Left forelimb (tissue), 1 donor: ENCODE data around the gene PWP2.
A peak's percentile ranks its signal among the peaks of the same experiment; 100 is the strongest.
"Not testable (repeated sequence)": the region's sequence is repeated elsewhere in the genome, so short reads cannot be mapped to it uniquely, and the experiment has no call there.

Experiments
- DNase-seq: peaks from one replicate; pipeline ENCODE4 v3.0.0-alpha.2; 2018; ENCODE audit warnings: low spot score

Gene PWP2

DNA sequence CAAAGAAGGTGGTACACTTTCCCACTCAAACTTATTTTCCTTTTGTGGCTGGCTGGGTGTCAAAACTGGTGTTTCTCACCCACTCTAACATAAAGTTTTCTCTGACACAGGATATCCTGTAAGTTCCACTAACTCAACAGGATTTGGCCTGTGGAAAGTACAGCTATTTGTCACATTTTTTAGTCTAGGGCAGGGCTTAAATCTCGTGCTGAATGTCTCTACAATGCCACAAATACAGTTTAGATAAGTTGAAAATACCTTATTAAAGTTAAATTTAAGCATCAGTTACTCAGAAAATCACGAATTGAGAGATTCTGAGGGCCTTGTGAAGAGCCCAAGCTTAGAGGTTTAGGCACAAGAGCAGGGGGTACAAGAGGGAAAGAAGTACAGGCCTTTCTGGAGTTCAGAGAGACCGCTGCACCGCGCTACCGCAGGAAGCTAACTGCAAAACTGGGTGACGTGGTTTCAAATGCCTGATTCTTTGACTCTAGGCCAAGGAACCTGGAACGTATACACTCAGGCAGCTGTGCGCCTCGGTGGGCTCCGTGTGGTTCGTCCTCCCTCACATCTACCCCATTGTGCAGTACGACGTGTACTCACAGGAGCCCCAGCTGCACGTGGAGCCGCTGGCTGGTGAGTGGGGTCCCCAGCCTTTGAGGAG, 23.4 kb upstream of the PWP2 start:
- no peak for DNase-seq

DNA sequence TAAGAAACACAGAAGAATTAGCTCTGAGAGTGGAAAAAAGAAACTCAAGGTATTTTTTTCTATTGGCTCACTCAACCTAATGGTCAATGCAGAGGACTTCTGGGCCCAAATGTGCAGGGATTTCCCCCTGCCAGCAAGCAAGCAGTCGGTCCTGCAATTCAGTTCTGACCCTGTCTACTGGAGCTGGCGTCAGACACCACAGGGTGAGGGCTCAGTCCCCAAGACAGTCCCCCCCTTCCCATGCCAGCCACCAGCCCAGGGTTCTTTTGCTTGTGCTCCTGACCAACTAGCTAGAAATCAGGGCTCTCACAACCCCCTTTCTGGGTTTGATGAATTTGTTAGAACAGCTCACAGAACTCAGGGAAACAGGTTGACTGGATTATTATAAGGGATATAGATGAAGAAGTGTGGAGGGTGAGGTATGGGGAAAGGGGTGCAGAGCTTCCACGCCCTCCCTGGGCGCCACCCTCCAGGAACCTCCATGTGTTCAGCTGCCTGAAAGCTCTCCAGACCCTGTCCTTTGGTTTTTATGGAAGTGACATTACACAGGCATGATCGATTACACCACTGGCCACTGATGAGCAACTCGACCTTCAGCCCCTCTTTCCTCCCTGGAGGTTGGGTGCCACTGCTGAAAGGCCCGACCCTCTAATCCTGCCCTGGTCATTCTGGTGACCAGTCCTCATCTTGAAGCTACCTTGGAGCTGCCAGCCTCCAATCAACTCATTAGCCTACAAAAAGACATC, 22.5 kb upstream of the PWP2 start:
- DNase-seq, result no peak

DNA sequence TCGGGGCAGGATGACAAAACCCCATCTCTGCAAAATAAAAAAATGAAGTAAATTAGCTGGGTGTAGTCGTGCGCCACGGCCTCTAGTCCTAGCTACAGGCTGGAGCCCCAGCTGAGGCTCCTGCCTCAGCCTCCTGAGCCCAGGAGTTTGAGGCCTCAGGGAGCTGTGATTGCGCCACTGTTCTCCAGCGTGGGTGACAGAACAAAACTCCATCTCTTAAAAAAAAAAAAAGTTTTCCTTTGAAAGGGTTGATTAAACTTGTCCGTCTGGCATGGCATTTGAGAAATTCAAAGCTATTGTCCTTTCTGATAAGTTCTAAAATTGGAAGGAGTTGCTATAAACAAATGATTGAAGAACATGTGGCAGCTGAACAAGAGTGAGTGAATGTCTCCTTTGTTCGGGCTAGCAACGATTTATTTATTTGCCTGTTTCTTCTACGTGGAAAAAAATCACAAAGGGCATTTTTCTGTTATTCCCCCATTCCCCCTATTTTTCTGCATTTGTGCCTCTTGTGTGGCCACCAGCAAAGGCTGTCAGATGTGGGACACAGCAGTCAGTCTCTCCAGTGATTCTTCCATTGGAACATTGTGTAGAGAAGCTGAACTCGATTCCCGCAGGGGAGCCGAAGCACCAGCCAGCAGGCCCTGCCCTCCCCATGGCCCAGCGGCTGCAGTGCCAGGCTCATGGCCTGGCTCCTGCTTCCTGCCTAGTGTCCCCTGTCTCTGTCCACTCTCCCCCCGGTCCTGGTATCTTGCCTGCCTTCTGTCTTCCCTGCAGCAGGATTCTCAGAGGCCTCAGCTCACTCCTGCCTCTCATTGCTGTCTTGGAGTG, 21.5 kb upstream of the PWP2 start:
- DNase-seq, result no peak

DNA sequence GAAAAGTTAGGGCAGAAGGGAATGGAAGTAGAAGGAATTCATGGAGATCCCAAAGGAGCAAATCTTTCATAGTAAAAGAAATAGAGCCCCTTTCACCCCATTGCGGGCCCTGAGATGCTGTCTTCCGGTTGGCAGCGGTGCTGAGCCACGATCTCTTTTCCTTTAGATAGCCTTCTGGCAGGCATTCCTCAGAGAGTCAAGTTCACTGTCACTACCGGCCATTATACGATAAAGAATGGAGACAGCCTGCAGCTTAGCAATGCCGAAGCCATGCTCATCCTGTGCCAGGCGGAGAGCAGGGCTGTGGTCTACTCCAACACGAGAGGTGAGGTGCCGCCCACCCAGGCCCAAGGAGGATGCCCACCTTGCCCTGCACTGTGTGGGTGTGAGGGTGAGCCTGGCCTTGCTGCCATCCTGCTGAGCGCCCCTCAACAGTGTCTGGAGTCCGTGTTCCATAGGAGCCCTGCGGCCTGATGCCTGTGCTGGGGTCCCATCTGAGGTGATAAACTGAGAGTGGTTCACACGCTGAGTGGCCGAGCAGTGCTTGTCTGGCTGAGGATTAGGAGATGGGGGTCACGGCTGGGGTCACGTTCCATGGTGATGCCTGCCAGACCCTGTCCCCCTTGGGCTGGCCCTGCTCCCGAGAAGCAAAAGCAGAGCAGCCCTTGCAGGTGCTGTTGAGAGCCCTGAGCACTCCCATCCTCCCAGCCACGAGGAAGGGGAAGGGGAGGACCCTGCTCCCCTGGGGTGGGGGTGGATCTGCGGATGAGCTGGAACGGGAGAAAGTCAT, 20.4 kb upstream of the PWP2 start:
- no peak for DNase-seq

DNA sequence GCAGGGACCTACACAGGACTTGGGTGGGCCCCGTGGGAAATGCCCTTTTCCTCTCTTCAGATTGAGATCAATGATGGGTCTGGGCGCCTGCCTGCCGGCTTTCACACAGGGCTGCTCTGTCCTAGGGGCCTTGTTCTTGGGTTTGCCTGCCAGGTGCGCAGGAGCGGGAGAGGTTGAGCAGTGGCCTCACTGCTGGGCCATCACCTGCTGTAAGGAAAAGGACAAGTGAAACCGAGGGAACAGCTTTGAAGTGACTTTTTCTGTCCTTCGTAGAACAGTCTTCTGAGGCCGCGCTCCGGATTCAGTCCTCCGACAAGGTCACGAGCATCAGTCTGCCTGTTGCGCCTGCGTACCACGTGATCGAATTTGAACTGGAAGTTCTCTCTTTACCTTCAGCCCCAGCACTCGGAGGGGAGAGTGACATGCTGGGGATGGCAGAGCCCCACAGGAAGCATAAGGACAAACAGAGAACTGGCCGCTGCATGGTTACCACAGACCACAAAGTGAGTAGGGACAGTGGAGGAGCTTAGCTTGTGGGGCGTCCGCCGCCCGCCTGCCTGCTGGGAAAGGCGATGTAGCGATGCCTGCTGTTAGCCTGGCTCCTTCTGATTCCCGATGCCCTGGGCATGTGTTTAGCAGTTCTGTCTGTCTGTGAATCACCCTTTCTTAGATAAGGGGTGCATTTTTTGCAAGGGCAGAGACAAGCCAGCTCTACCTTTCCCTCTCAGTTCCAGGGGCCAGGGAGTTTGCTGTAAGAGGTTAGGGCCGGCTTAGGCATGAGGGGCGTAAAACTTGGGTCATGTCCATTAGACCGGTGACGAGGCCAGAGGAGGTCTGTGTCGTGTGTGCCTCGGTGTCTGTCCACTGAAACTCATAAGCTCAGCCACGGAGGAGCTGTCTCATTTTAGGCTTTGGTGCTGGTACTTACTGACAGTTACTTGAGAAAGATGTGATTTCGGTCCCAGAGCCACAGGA, 19.5 kb upstream of the PWP2 start:
- no peak for DNase-seq

DNA sequence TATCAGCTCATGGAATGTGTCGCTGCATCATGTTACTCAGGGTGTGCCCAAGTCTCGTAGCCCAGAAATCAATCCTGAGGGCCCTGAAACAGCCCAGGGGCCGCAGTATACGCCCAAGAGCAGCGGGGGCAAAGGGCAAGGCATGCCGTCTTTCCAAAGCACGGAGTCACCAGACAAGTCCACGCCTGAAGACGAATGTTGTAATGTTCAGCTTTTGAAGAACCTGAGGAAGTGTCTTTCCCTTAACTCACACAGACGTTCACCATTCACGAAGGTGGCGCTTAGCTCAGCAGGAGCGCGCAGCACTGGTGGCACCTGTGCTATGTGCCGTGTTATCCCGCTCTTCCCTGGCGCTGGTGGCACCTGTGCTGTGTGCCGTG, 18.8 kb upstream of the PWP2 start:
- DNase-seq, result no peak

DNA sequence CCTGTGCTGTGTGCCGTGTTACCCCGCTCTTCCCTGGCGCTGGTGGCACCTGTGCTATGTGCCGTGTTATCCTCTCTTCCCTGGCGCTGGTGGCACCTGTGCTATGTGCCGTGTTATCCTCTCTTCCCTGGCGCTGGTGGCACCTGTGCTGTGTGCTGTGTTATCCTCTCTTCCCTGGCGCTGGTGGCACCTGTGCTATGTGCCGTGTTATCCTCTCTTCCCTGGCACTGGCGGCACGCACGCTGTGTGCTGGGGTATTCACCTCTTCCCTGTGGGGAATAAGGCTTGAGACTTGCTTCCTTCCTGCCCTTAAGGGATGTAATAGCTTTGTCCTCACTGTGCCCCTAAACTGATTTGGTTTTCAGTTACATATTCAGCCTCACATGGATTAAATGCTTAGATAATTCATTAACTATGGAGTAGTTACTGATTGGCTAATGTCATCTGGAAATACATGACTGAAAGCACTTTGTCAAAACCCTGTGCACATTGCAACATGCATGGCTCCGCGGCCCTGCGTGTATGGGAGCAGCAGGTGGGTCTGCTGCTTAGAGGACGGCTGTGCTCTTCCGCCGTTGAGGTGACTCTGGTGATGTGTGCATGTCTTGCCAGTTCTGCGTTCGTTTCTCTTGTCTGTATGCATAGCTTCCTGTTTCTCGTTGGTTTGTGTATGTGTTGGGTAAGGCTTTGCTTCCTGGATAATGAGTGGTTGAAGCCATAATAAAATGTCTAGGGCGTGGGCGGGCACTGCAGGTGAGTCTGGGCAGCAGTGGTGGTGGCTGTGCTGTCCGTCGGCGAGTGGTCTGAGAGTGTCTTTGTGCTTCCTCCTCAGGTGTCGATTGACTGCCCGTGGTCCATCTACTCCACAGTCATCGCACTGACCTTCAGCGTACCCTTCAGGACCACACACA, 17.9 kb upstream of the PWP2 start:
- peak; percentile 41 for DNase-seq

DNA sequence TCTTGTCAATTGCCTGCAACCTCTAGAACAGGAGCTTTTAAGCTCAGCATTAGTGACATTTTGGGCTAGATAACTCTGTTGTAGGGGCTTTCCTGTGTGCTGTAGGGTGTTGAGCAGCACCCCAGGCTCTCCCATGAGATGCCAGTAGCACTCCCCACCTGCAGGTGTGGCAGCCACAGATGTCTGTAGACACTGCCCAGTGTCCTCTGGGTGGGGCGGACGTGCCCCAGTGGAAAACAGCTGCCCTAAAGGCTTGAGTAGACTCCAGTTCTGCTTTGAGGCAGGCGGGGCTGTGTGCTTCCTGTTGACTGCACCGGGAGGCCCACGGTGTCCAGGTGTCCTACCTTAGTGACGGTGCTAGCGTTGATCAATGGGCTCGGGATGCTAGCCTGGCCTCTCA, 16.9 kb upstream of the PWP2 start:
- DNase-seq, result peak; percentile 30

DNA sequence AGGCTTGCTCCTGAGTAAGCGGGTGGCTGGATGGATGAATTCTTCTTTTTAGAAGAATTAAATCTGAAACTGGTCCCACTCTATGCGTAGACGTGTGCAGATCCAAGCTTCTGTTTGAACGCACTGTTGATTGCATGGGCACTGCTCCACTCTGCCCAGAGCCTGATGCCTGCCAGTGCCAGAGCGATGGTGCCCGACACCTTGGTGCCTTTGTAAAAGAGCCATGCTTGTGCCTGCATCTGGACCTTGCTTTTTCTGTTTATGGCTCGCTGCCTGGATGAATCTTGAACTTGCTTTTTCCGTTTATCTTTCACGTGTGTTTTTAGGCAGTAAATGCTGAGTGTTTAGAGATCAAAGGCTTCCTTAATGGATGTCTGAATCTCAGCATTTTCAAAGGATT, 15.0 kb upstream of the PWP2 start:
- no peak for DNase-seq

DNA sequence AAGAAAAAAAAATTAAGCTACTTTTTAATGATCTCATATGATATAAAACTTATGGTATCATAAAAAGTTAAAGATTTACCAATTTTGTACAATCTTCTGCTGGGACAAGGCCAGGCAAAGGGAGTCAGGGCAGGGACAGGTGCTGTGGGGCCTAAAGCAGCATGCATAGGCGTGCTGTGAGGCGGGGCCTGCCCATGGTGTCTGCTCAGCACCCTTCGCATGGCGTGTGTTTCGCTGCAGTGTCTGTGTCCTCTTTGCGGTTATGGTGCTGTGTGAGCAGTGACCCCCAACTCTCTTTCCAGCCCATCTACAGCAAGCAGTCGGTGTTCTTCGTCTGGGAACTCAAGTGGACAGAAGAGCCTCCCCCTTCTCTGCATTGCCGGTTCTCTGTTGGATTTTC, 13.4 kb upstream of the PWP2 start:
- DNase-seq, result peak; percentile 37

DNA sequence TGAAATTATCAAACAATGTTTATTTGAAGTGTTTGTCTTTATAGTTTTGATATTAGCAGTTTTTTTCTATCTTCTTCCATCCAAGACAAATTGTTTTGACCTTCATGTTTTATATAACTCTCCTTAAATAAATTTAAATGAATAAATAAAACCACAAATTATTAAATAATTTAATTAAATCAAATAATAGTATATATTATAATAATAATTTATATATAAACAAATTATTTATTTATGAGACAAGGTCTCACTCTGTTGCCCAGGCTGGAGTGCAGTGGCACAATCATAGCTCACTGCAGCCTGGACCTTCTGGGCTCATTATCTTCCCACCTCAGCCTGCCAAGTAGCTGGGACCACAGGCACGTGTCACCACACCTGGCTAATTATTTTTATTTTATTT, 12.4 kb upstream of the PWP2 start:
- no peak for DNase-seq

DNA sequence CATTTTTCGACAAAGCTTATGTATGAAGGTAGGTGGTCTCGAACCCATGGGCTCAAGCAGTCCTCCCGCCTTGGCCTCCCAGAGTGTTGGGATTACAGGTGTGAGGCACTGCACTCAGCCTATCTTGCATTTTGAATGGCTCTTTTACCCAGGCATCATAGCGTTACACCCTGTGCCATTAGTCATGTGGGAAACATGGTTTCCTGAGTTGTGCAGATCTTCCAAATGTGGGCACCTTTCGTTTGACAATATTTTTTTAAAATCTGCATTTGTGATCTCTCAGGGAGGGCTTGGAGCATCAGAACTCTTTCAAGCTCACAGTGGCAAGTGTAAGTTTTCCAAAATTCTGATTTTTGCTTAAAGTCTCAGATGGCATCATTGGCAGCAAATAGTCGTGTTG, 8.7 kb upstream of the PWP2 start:
- not testable (repeated sequence) for DNase-seq

DNA sequence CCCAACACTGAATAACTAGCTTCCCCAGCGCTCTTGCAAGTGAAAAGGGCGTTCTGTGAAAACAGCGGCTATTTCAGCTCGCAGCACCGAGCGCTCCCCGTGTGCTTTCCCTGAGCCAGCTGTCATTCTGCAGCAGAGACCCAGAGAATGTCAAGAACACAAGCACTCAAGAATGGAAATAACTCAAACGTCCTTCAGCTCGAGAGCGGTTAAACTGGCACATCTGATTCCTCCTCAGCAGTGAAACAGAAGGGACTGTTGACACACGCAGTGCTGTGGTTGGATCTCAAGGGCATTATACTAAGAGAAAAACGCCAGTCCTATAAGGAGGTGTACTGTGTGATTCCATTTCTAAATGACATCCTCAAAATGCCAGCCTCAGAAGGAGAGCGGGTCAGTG, 8.2 kb upstream of the PWP2 start:
- not testable (repeated sequence) for DNase-seq

DNA sequence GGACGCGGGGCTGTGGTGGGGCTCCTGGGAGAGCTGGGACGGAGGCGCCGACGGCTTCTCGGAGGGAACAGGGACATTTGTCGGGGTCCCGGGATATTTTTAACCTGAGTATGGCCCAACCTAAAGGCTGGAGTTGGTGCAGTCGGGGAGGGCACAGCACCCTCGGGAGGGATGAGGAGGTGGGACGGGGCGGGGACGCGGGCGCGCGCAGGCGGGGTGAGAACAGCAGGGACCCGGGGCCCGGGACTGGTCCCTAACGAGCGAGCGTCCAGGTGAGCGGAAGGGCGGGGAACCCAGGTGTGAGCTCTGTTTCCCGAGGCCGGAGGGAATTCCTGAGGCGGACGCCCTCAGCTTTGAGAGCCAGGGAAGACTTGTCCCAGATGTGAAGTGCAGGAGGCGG, 390 bp downstream of the PWP2 start:
- DNase-seq, result not testable (repeated sequence)

DNA sequence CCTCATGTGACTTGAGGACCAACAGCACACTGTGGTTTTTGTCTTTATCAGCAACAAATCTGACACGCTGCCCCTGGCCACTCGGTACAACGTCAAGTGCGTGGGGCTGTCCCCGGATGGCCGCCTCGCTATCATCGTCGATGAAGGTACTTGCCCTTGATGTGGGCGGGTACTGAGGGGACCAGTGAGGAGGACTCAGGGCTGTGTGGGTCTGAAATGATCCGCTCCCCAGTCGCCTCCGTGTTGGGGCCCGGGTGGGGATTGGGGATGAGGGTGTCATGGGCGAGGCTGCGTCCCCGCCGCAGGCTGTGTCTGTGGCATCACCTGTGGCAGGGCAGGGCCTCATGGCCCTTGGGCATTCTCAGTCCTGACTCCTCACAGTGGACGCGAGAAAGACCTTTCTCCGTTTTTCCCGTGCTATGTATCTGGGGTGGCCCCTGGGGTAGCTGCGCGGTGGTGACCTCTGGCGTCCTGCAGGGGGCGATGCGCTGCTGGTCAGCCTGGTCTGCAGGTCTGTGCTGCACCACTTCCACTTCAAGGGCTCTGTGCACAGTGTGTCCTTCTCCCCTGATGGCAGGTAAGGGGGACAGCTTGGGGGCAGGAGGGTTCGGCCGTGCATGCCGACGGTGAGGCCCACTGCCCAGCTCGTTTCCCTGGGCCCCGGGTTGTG, 6.6 kb downstream of the PWP2 start:
- not testable (repeated sequence) for DNase-seq

DNA sequence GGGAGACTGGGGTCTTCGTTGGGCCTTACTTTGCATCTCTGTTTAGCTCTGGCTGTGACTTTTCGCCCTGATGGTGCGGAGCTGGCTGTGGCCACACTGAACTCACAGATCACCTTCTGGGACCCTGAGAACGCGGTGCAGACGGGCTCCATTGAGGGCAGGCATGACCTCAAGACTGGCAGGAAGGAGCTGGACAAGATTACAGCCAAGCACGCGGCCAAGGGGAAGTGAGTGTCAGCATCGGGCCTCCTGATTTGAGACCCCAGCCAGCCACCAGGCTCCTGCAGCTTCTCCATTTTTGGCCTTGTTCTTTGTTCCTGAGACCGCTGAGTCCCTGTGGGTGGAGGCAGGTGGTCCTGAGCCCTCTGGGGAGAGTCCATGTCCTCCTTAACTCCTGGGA, 14.9 kb downstream of the PWP2 start:
- not testable (repeated sequence) for DNase-seq

DNA sequence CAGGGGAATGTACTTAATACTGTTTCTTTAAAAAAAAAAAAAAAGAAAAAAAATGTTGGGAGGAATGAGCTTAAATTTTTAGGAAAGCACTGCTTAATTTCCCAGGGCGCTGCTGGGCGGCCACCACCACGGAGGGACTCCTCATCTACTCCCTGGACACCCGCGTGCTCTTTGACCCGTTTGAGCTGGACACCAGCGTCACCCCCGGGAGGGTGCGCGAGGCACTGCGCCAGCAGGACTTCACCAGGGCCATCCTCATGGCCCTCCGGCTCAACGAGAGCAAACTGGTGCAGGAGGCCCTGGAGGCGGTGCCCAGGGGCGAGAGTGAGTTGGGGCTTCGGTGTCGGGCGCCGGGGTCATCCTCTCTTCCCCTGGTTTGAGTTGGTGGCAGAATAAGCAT, 20.6 kb downstream of the PWP2 start:
- not testable (repeated sequence) for DNase-seq

DNA sequence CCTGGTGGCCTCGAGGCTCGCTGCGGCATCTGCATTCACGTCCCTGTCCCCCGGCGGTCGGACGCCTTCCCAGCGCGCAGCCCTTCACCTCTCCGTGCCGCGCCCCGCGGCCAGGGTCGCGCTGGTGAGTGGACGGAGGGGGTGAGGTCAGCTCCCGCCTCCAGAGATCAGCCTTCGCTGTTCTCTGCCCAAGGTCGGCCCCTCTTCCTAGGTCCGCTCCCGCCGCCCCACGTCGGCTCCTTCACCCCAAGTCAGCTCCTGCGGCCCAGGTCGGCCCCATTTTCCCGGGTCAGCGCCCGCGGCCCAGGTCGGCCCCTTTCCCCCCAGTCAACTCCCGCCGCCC, 26.5 kb downstream of the PWP2 start:
- not testable (repeated sequence) for DNase-seq

DNA sequence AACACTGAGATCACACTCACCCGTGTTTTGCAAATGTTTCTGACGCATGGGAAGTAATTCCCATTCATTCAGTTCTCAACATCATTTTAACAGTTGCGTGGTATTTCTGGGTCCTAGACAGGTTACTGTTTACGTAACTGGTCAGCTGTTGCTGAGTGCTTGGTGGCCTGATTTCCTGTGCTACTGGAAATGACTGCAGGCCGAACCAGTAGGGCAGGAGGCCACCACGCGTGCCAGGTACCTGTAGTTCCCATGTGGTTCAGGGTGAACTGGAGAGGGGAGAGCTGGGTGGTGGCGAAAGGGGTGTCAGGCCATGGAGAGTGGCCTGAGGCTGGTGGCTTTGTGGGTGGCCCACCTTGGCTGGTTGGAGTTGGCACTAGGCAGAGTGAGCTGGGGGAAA, 27.5 kb downstream of the PWP2 start:
- DNase-seq, result not testable (repeated sequence)
